ENCODE data around the gene GRIK1. TPM values are rescaled to one million over a fixed set of nuclear protein-coding genes. Genes with fewer than 3 reads are reported as not detected.

GRIK1 gene
- total RNA-seq, 1 experiment from 2014 or later, result not detected

GRCh38 chr21:29753216-29753615 is 186.6 kb downstream of the GRIK1 start:
- CTCF ChIA-PET, result no interaction called here
- no peaks in the 10 kb centered on the region; the same call in 1 of the 2 replicates for H3K27me3 ChIP-seq (replicated peaks; ENCODE audit: control insufficient read depth, insufficient read depth, low read length)
- no peak for DNase-seq
- no peaks in the 10 kb centered on the region for H3K4me1 Mint-ChIP-seq (ENCODE audit: low read depth, unreplicated experiment)
- no peak overlapping the region for H3K4me3 Mint-ChIP-seq (ENCODE audit: unreplicated experiment)
- no peaks in the 10 kb centered on the region for H3K36me3 Mint-ChIP-seq (ENCODE audit: insufficient read depth, unreplicated experiment)
- no peaks in the 10 kb centered on the region for H3K9me3 ChIP-seq
- no peak overlapping the region for H3K27ac Mint-ChIP-seq (ENCODE audit: unreplicated experiment)
- no peak overlapping the region for H3K4me3 ChIP-seq (ENCODE audit: low read depth, low read length)
- no peak for TF ChIP-seq CTCF (IDR thresholded peaks at IDR 0.05; ENCODE audit: insufficient read depth in 1 of 2, low read depth in 1 of 2, low read length in 1 of 2, severe bottlenecking in 1 of 2, unreplicated experiment in 1 of 2)
- peaks cover 14% of the 10 kb centered on the region for H3K27me3 Mint-ChIP-seq (ENCODE audit: insufficient read depth, unreplicated experiment)
- POLR2A ChIA-PET, result no interaction called here
- BruUV-seq (replicated peaks), result no TSS peak
- H3K36me3 ChIP-seq (ENCODE audit: control insufficient read depth, insufficient read depth, low read length), result no peaks in the 10 kb centered on the region
- H3K9me3 Mint-ChIP-seq (ENCODE audit: unreplicated experiment), result no peaks in the 10 kb centered on the region
- intact Hi-C loops (cut with micrococcal nuclease; ENCODE audit: unreplicated experiment), result no loop called here
- H3K4me1 ChIP-seq, result no peaks in the 10 kb centered on the region

- Mint-ChIP-seq H3K27ac (ENCODE audit: unreplicated experiment) (no peak overlapping the region), H3K9me3 (ENCODE audit: unreplicated experiment) (no peaks in the 10 kb centered on the region), H3K36me3 (ENCODE audit: insufficient read depth, unreplicated experiment) (no peaks in the 10 kb centered on the region), H3K27me3 (ENCODE audit: insufficient read depth, unreplicated experiment) (peaks cover 18% of the 10 kb centered on the region), H3K4me3 (ENCODE audit: unreplicated experiment) (no peak overlapping the region), H3K4me1 (ENCODE audit: low read depth, unreplicated experiment) (no peaks in the 10 kb centered on the region)
- POLR2A ChIA-PET, result no interaction called here
- no peaks in the 10 kb centered on the region for H3K9me3 ChIP-seq
- H3K27me3 ChIP-seq (replicated peaks; ENCODE audit: control insufficient read depth, insufficient read depth, low read length), result no peaks in the 10 kb centered on the region; the same call in 1 of the 2 replicates
- TF ChIP-seq CTCF (IDR thresholded peaks at IDR 0.05; ENCODE audit: insufficient read depth in 1 of 2, low read depth in 1 of 2, low read length in 1 of 2, severe bottlenecking in 1 of 2, unreplicated experiment in 1 of 2), result no peak
- no peak overlapping the region for H3K4me3 ChIP-seq (ENCODE audit: low read depth, low read length)
- intact Hi-C loops (cut with micrococcal nuclease; ENCODE audit: unreplicated experiment), result no loop called here
- no TSS peak for BruUV-seq (replicated peaks)
- no peaks in the 10 kb centered on the region for H3K4me1 ChIP-seq
- CTCF ChIA-PET, result no interaction called here
- no peak for DNase-seq
- no peaks in the 10 kb centered on the region for H3K36me3 ChIP-seq (ENCODE audit: control insufficient read depth, insufficient read depth, low read length)
Measured at GRCh38 chr21:29751473-29752185, 188.2 kb downstream of the GRIK1 start.

DNA sequence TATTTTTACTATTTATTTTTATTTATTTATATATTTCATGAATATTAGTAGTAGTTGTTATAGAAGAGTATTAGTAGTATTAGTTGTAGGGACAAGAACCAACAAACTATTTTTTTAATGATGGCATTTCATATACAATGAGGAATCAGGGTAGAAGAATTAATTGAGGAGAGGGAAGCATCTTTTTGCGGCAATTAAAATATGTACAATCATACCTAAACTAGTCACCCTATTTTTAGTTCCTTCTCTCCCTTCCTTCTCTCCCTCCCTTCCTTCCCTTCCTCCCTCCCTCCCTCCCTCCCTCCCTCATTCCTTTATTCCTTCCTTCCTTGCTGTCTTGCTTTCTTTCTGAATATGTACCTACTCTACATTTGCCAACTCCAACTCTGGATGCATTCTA is 189.8 kb downstream of the GRIK1 start:
- BruUV-seq (replicated peaks), result no TSS peak
- Histone ChIP-seq H3K36me3 (ENCODE audit: control insufficient read depth, insufficient read depth, low read length) (no peaks in the 10 kb centered on the region), H3K4me3 (ENCODE audit: low read depth, low read length) (no peak overlapping the region), H3K9me3 (no peaks in the 10 kb centered on the region), H3K4me1 (no peaks in the 10 kb centered on the region), H3K27me3 (replicated peaks; ENCODE audit: control insufficient read depth, insufficient read depth, low read length) (no peaks in the 10 kb centered on the region; the same call in 1 of the 2 replicates)
- no peaks in the 10 kb centered on the region for H3K4me1 Mint-ChIP-seq (ENCODE audit: low read depth, unreplicated experiment)
- POLR2A ChIA-PET, result no interaction called here
- H3K9me3 Mint-ChIP-seq (ENCODE audit: unreplicated experiment), result no peaks in the 10 kb centered on the region
- no peak overlapping the region for H3K4me3 Mint-ChIP-seq (ENCODE audit: unreplicated experiment)
- intact Hi-C loops (cut with micrococcal nuclease; ENCODE audit: unreplicated experiment), result no loop called here
- CTCF ChIA-PET, result no interaction called here
- no peak for TF ChIP-seq CTCF (IDR thresholded peaks at IDR 0.05; ENCODE audit: insufficient read depth in 1 of 2, low read depth in 1 of 2, low read length in 1 of 2, severe bottlenecking in 1 of 2, unreplicated experiment in 1 of 2)
- H3K27me3 Mint-ChIP-seq (ENCODE audit: insufficient read depth, unreplicated experiment), result peaks cover 11% of the 10 kb centered on the region
- no peak overlapping the region for H3K27ac Mint-ChIP-seq (ENCODE audit: unreplicated experiment)
- DNase-seq, result no peak
- H3K36me3 Mint-ChIP-seq (ENCODE audit: insufficient read depth, unreplicated experiment), result no peaks in the 10 kb centered on the region

Data from Caco-2 (cell line).